HL-60 (cell line): ENCODE data around the gene ANKRD2.

Experiments used
- DNase-seq, 2 experiments: peaks; one replicate each; pipeline ENCODE4 v3.0.0-alpha.2; 2010 to 2020; ENCODE audit warnings: low read depth in 1 of 2, low spot score in 1 of 2
- H3K27ac ChIP-seq: fragments of 250-450 bp; sonication (Bioruptor Pico); replicated peaks from 2 replicates; pipeline ENCODE4 v1.5.1; 2020; ENCODE audit warnings: mild to moderate bottlenecking, moderate library complexity
- H3K27me3 ChIP-seq: fragments of 250-450 bp; sonication (Bioruptor Pico); 2 replicates; pipeline ENCODE4 v1.5.1; 2021; ENCODE audit warnings: mild to moderate bottlenecking, moderate library complexity; ENCODE audit not compliant: insufficient read depth, poor library complexity, severe bottlenecking
- H3K4me3 ChIP-seq: replicated peaks from 2 replicates; pipeline ENCODE4 v1.5.1; 2011; ENCODE audit warnings: mild to moderate bottlenecking, control low read depth, low read length; ENCODE audit not compliant: insufficient read depth
- GABPA ChIP-seq: IDR thresholded peaks from 2 replicates; pipeline ENCODE4 v1.6.1; 2012; ENCODE audit warnings: low read depth
- POLR2AphosphoS5 ChIP-seq: IDR thresholded peaks from 2 replicates; pipeline ENCODE4 v1.6.1; 2012; ENCODE audit warnings: low read depth
- SPI1 ChIP-seq: IDR thresholded peaks from 2 replicates; pipeline ENCODE4 v1.6.1; 2012; ENCODE audit warnings: low read depth, mild to moderate bottlenecking, borderline replicate concordance
- TF ChIP-seq, protein P1 (sequence below): IDR thresholded peaks from 2 replicates; pipeline ENCODE4 v1.6.1; 2012; ENCODE audit warnings: low read depth; ENCODE audit not compliant: insufficient replicate concordance
- TF ChIP-seq, protein P2 (sequence below): IDR thresholded peaks from one replicate; pipeline ENCODE4 v1.5.1; 2011; ENCODE audit warnings: low read length, control low read depth, inconsistent platforms; ENCODE audit not compliant: insufficient read depth

The ANKRD2 gene

DNA sequence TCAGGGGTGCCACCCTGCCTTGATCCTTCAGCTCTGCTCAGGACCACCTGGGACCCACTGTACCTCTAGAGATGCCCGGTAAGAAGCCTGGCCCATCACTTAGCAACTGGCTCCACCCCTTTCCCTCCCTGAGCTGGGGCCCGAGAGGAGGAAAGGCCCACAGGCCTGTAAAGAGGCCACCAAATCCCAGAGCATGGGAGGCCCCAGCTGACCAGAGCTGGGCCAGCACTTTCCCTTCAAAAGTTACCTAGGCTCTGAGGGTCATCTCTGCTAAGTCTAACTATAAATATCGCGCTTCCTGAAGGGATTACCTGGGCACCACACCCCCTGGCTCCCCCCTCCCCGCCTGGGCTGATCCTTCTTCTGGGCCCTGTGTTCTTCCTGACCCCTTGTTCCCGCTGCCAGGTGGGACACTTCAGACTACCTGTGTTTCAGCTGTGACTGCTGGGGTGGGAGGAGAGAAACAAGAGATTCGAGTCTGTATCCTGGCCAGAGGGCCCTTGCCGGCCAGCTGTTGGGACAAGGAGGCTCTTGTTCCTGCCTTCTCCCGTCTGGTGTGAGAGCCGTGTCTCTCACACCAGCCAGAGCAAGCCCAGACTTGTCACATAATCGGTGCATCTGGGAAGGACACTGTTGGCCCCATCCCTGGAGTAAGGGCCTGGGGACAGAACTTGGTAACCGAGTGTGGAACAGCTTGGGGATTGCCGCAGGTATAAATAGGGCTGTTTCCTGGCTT lies 22.8 kb upstream of the ANKRD2 start:
- Histone ChIP-seq H3K27me3 (no peaks in the 10 kb centered on the region), H3K4me3 (no peak overlapping the region), H3K27ac (no peak overlapping the region)
- DNase-seq = no peak
- TF ChIP-seq SPI1 (no peak), POLR2AphosphoS5 (no peak), GABPA (no peak)
- TF ChIP-seq, protein P1, sequence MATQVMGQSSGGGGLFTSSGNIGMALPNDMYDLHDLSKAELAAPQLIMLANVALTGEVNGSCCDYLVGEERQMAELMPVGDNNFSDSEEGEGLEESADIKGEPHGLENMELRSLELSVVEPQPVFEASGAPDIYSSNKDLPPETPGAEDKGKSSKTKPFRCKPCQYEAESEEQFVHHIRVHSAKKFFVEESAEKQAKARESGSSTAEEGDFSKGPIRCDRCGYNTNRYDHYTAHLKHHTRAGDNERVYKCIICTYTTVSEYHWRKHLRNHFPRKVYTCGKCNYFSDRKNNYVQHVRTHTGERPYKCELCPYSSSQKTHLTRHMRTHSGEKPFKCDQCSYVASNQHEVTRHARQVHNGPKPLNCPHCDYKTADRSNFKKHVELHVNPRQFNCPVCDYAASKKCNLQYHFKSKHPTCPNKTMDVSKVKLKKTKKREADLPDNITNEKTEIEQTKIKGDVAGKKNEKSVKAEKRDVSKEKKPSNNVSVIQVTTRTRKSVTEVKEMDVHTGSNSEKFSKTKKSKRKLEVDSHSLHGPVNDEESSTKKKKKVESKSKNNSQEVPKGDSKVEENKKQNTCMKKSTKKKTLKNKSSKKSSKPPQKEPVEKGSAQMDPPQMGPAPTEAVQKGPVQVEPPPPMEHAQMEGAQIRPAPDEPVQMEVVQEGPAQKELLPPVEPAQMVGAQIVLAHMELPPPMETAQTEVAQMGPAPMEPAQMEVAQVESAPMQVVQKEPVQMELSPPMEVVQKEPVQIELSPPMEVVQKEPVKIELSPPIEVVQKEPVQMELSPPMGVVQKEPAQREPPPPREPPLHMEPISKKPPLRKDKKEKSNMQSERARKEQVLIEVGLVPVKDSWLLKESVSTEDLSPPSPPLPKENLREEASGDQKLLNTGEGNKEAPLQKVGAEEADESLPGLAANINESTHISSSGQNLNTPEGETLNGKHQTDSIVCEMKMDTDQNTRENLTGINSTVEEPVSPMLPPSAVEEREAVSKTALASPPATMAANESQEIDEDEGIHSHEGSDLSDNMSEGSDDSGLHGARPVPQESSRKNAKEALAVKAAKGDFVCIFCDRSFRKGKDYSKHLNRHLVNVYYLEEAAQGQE = no peak
- TF ChIP-seq, protein P2, sequence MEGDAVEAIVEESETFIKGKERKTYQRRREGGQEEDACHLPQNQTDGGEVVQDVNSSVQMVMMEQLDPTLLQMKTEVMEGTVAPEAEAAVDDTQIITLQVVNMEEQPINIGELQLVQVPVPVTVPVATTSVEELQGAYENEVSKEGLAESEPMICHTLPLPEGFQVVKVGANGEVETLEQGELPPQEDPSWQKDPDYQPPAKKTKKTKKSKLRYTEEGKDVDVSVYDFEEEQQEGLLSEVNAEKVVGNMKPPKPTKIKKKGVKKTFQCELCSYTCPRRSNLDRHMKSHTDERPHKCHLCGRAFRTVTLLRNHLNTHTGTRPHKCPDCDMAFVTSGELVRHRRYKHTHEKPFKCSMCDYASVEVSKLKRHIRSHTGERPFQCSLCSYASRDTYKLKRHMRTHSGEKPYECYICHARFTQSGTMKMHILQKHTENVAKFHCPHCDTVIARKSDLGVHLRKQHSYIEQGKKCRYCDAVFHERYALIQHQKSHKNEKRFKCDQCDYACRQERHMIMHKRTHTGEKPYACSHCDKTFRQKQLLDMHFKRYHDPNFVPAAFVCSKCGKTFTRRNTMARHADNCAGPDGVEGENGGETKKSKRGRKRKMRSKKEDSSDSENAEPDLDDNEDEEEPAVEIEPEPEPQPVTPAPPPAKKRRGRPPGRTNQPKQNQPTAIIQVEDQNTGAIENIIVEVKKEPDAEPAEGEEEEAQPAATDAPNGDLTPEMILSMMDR = no peak

DNA sequence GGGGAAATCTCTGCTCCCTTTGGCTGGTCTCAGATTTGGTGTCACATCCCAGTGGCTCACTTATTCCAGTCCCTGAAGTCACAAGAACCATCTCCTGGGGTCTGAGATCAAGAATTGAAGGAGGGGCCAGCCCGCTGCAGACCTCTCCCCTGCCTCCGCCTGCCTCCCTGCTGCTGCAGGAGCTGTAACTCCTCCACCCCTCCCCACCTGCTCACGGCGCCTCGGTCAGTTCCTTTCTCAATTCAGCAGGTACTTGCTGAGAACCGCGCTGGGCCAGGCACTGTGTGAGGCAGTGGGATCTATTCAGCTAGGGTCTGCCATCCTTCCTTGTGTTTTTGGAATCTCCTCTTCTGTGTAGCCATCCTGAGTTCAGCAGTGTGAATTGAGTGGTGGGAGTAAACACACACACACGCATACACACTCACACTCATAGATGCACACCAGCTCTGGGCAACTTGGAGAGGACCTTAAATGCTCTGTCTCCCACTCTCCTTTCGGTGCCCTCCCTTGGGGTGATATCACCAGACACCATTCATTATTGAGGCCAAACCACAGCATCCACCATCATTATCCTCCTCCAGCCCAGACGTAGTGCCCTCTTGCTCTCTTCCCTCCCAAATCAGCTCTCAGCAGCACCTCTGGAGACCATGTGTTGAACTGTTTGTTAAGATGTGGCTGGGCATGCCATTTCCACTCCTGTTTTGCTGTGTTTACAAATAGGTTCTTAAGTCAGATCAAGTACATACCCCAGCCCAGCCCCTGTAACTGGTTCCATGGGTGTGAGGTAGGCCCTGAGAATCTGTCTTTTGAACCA lies 22.0 kb upstream of the ANKRD2 start:
- no peak for TF ChIP-seq SPI1
- TF ChIP-seq, protein P2 = no peak
- TF ChIP-seq, protein P1 = no peak
- no peak for TF ChIP-seq POLR2AphosphoS5
- TF ChIP-seq GABPA = no peak
- no peak overlapping the region for H3K27ac ChIP-seq
- no peak for DNase-seq
- H3K27me3 ChIP-seq = no peaks in the 10 kb centered on the region
- H3K4me3 ChIP-seq = no peak overlapping the region

DNA sequence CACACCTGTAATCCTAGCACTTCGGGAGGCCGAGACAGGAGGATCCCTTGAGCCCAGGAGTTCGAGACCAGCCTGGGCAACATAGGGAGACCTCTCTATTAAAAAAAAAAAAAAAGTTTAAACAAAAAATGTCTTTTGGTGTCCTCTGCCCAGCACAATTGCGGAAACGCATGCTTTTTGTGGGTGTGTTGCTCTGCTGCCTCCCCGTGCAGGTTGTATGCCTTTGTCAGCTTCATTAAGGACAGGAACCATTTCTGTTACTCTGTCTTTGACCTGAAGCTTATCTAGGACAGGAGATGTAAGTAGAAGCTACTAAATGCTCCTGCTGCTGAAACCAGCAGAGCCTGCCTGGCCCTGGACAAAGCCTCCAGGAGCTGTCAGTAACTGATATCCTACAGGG lies 21.3 kb upstream of the ANKRD2 start:
- Histone ChIP-seq H3K27me3 (no peaks in the 10 kb centered on the region), H3K27ac (no peak overlapping the region), H3K4me3 (no peak overlapping the region)
- DNase-seq = no peak
- TF ChIP-seq, protein P2 = no peak
- TF ChIP-seq POLR2AphosphoS5 = no peak
- TF ChIP-seq SPI1 = no peak
- no peak for TF ChIP-seq GABPA
- TF ChIP-seq, protein P1 = no peak
